Central memory CD8-positive, alpha-beta T cell (primary cell): Measurements from ENCODE around the gene CFAP54.

Experiments used
- ATAC-seq: fragments of 150-1000 bp; cut with Tn5 transposase; replicated peaks from 2 replicates; pipeline ENCODE4 v1.10.0; 2022; ENCODE audit warnings: mild to moderate bottlenecking, moderate FRiP score, moderate number of reproducible peaks; ENCODE audit not compliant: poor library complexity, severe bottlenecking; ENCODE audit errors: extremely low read depth
- DNase-seq, 2 donors: peaks; one replicate each; pipeline ENCODE4 v3.0.0; 2021; ENCODE audit warnings: low spot score in 2 of 2
- H3K27ac Mint-ChIP-seq: one replicate; pipeline ENCODE4 v1.8.0; 2022; ENCODE audit warnings: low read depth, mild to moderate bottlenecking, moderate library complexity, mixed read lengths
- H3K27me3 Mint-ChIP-seq: one replicate; pipeline ENCODE4 v1.8.0; 2022; ENCODE audit warnings: mixed read lengths
- H3K36me3 Mint-ChIP-seq: one replicate; pipeline ENCODE4 v1.8.0; 2022; ENCODE audit warnings: mild to moderate bottlenecking, moderate library complexity, mixed read lengths; ENCODE audit not compliant: insufficient read depth
- H3K4me1 Mint-ChIP-seq: one replicate; pipeline ENCODE4 v1.8.0; 2022; ENCODE audit warnings: mixed read lengths
- H3K4me3 Mint-ChIP-seq: one replicate; pipeline ENCODE4 v1.8.0; 2022; ENCODE audit warnings: mild to moderate bottlenecking, moderate library complexity, mixed read lengths
- H3K9me3 Mint-ChIP-seq: one replicate; pipeline ENCODE4 v1.8.0; 2022; ENCODE audit warnings: mixed read lengths

The CFAP54 gene

GRCh38 chr12:96883571-96883970, 394.2 kb downstream of the CFAP54 start:
- Mint-ChIP-seq H3K36me3 (no peaks in the 10 kb centered on the region), H3K9me3 (no peaks in the 10 kb centered on the region), H3K4me1 (no peaks in the 10 kb centered on the region), H3K27me3 (peaks cover 46% of the 10 kb centered on the region), H3K4me3 (no peak overlapping the region), H3K27ac (no peak overlapping the region)
- ATAC-seq (no peak), DNase-seq (no peak)

- no peak for ATAC-seq
- DNase-seq, result no peak
- Mint-ChIP-seq H3K4me1 (no peaks in the 10 kb centered on the region), H3K27ac (no peak overlapping the region), H3K36me3 (no peaks in the 10 kb centered on the region), H3K9me3 (no peaks in the 10 kb centered on the region), H3K27me3 (peaks cover 51% of the 10 kb centered on the region), H3K4me3 (no peak overlapping the region)
These were observed 397.8 kb downstream of the CFAP54 start for GRCh38 chr12:96886998-96887677.

- Mint-ChIP-seq H3K4me1 (no peaks in the 10 kb centered on the region), H3K4me3 (no peak overlapping the region), H3K27ac (no peak overlapping the region), H3K36me3 (no peaks in the 10 kb centered on the region), H3K9me3 (no peaks in the 10 kb centered on the region), H3K27me3 (peaks cover 60% of the 10 kb centered on the region)
- ATAC-seq (no peak), DNase-seq (no peak)
These were observed 400.0 kb downstream of the CFAP54 start for GRCh38 chr12:96889273-96889933.

GRCh38 chr12:96890331-96890730, 401.0 kb downstream of the CFAP54 start:
- DNase-seq (no peak), ATAC-seq (no peak)
- H3K4me1 Mint-ChIP-seq, result no peaks in the 10 kb centered on the region
- H3K4me3 Mint-ChIP-seq, result no peak overlapping the region
- no peaks in the 10 kb centered on the region for H3K9me3 Mint-ChIP-seq
- H3K27me3 Mint-ChIP-seq, result peaks cover 56% of the 10 kb centered on the region
- H3K27ac Mint-ChIP-seq, result no peak overlapping the region
- H3K36me3 Mint-ChIP-seq, result no peaks in the 10 kb centered on the region

GRCh38 chr12:96892104-96892503, 402.7 kb downstream of the CFAP54 start:
- Mint-ChIP-seq H3K4me1 (no peaks in the 10 kb centered on the region), H3K36me3 (no peaks in the 10 kb centered on the region), H3K27me3 (peaks cover 39% of the 10 kb centered on the region), H3K9me3 (no peaks in the 10 kb centered on the region), H3K27ac (no peak overlapping the region), H3K4me3 (no peak overlapping the region)
- no peak for ATAC-seq
- DNase-seq, result no peak

GRCh38 chr12:96897421-96897820, 408.0 kb downstream of the CFAP54 start:
- H3K27me3 Mint-ChIP-seq, result peaks cover 6% of the 10 kb centered on the region
- ATAC-seq, result no peak
- no peak for DNase-seq
- no peaks in the 10 kb centered on the region for H3K4me1 Mint-ChIP-seq
- H3K4me3 Mint-ChIP-seq, result no peak overlapping the region
- H3K9me3 Mint-ChIP-seq, result no peaks in the 10 kb centered on the region
- H3K27ac Mint-ChIP-seq, result no peak overlapping the region
- no peaks in the 10 kb centered on the region for H3K36me3 Mint-ChIP-seq

GRCh38 chr12:96901175-96901574, 411.8 kb downstream of the CFAP54 start:
- DNase-seq, result no peak
- Mint-ChIP-seq H3K27ac (no peak overlapping the region), H3K4me1 (peaks cover 4% of the 10 kb centered on the region), H3K36me3 (no peaks in the 10 kb centered on the region), H3K4me3 (no peak overlapping the region), H3K9me3 (no peaks in the 10 kb centered on the region), H3K27me3 (no peaks in the 10 kb centered on the region)
- ATAC-seq, result no peak

- no peak overlapping the region for H3K4me3 Mint-ChIP-seq
- H3K36me3 Mint-ChIP-seq, result peaks cover 6% of the 10 kb centered on the region
These were observed 412.7 kb downstream of the CFAP54 start for GRCh38 chr12:96902076-96902475.

GRCh38 chr12:96906498-96906848, 417.1 kb downstream of the CFAP54 start:
- DNase-seq (no peak), ATAC-seq (no peak)
- Mint-ChIP-seq H3K4me1 (peaks cover 43% of the 10 kb centered on the region), H3K36me3 (peaks cover 15% of the 10 kb centered on the region), H3K9me3 (no peaks in the 10 kb centered on the region), H3K27me3 (no peaks in the 10 kb centered on the region), H3K4me3 (peak overlapping the region; percentile 97), H3K27ac (peak overlapping the region; percentile 99)

More at GRCh38 chr12:96902076-96902475, 412.7 kb downstream of the CFAP54 start:
- DNase-seq (no peak), ATAC-seq (no peak)
- H3K27me3 Mint-ChIP-seq, result no peaks in the 10 kb centered on the region
- peaks cover 12% of the 10 kb centered on the region for H3K4me1 Mint-ChIP-seq
- H3K9me3 Mint-ChIP-seq, result no peaks in the 10 kb centered on the region
- no peak overlapping the region for H3K27ac Mint-ChIP-seq

- Mint-ChIP-seq H3K27ac (peak within 1 kb of the TSS; percentile 99), H3K4me1 (peaks cover 46% of the 10 kb centered on the region), H3K9me3 (no peaks in the 10 kb centered on the region), H3K36me3 (peaks cover 15% of the 10 kb centered on the region), H3K4me3 (peak within 1 kb of the TSS; percentile 97), H3K27me3 (no peaks in the 10 kb centered on the region)
- ATAC-seq, result peak; percentile 78
- peak; percentile 69 to 75 for DNase-seq
These were observed 417.7 kb downstream of the CFAP54 start, which contains the start of gene NEDD1 for GRCh38 chr12:96906849-96907670. Gene NEDD1, plus strand, starts transcription at chr12:96907257. Its CDS starts 2,503 bp downstream, at chr12:96909760.

GRCh38 chr12:96907671-96908422, 418.5 kb downstream of the CFAP54 start:
- no peaks in the 10 kb centered on the region for H3K27me3 Mint-ChIP-seq
- ATAC-seq, result peak; percentile 19
- H3K4me1 Mint-ChIP-seq, result peaks cover 46% of the 10 kb centered on the region
- peak overlapping the region; percentile 97 for H3K4me3 Mint-ChIP-seq
- no peak for DNase-seq
- peak overlapping the region; percentile 99 for H3K27ac Mint-ChIP-seq
- H3K36me3 Mint-ChIP-seq, result peaks cover 15% of the 10 kb centered on the region
- no peaks in the 10 kb centered on the region for H3K9me3 Mint-ChIP-seq

GRCh38 chr12:96908423-96908675, 419.0 kb downstream of the CFAP54 start:
- no peak for ATAC-seq
- H3K27me3 Mint-ChIP-seq, result no peaks in the 10 kb centered on the region
- peak overlapping the region; percentile 97 for H3K4me3 Mint-ChIP-seq
- no peak for DNase-seq
- H3K27ac Mint-ChIP-seq, result peak overlapping the region; percentile 99
- H3K36me3 Mint-ChIP-seq, result peaks cover 15% of the 10 kb centered on the region
- no peaks in the 10 kb centered on the region for H3K9me3 Mint-ChIP-seq
- peaks cover 46% of the 10 kb centered on the region for H3K4me1 Mint-ChIP-seq
